AG09309 (cell line): Measurements from ENCODE around the gene FRZB.

Source experiments
- DNase-seq: peaks from one replicate; pipeline ENCODE4 v3.0.0-alpha.2; 2010; ENCODE audit warnings: low read depth
- H3K4me3 ChIP-seq: 2 replicates; pipeline ENCODE4 v1.5.1; 2011; ENCODE audit warnings: mild to moderate bottlenecking, low read depth, low read length, moderate library complexity; ENCODE audit not compliant: control insufficient read depth
- TF ChIP-seq, protein P1 (sequence below): IDR thresholded peaks from 2 replicates; pipeline ENCODE4 v1.5.1; 2011; ENCODE audit warnings: mild to moderate bottlenecking, low read depth, low read length, inconsistent platforms; ENCODE audit not compliant: insufficient read depth, control insufficient read depth; ENCODE audit errors: missing control alignments

FRZB gene

DNA sequence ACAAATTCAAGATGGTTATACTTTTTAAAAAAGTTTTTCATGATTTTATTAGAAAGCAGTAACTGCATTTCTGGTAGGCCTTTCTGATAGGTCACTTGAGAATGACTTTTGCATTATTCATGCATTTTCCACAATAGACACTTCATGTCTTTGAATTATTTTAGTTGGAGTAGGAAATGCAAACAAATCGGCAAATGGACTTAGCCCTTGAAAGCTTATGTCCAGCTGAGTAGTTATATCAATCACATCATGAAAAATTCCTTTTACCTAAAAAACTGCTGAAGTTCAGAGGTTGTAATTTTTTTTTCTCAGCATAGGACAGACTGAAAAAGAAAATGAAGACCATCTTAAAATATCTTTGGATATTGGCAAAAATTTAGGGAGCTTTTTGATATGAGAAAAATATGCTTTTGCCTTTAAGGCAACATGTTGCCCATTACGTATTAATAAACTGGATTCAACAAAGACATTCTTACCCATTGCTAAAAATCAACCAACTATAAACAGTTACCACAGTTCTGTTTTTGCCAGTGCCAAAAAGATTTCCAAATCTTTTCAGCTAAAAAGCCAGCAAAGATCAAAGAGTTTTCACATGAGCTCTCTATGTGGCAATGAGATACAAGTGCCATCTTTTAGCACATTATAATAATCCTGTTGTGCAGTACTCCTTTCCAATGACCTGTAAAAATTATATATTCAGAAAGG, 45.5 kb upstream of the FRZB start:
- no peak for DNase-seq
- TF ChIP-seq, protein P1, sequence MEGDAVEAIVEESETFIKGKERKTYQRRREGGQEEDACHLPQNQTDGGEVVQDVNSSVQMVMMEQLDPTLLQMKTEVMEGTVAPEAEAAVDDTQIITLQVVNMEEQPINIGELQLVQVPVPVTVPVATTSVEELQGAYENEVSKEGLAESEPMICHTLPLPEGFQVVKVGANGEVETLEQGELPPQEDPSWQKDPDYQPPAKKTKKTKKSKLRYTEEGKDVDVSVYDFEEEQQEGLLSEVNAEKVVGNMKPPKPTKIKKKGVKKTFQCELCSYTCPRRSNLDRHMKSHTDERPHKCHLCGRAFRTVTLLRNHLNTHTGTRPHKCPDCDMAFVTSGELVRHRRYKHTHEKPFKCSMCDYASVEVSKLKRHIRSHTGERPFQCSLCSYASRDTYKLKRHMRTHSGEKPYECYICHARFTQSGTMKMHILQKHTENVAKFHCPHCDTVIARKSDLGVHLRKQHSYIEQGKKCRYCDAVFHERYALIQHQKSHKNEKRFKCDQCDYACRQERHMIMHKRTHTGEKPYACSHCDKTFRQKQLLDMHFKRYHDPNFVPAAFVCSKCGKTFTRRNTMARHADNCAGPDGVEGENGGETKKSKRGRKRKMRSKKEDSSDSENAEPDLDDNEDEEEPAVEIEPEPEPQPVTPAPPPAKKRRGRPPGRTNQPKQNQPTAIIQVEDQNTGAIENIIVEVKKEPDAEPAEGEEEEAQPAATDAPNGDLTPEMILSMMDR = no peak
- no peak overlapping the region for H3K4me3 ChIP-seq

DNA sequence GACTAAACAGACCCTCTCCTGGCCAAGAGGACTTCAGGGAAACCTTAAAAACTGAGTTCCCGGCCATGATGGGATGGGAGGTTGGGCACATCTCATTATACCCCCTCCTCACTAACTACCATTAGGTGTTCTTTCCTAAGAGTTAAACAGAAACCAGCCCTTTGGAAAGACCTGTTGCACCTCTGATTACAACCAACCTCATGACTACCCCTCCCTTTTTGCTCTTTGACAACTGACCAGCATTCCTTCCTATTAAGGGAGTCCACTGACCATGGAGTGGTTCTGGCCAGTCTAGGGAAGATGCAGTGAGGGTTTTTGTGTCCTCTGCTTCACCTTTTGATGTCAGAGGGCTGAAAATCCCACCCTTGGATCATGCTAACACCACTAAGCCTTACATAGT, 44.5 kb upstream of the FRZB start:
- TF ChIP-seq, protein P1 = no peak
- H3K4me3 ChIP-seq = no peak overlapping the region
- no peak for DNase-seq

- TF ChIP-seq, protein P1 = no peak
- DNase-seq = no peak
- no peak overlapping the region for H3K4me3 ChIP-seq
Measured at GRCh38 chr2:182907081-182907830, 40.8 kb upstream of the FRZB start.

DNA sequence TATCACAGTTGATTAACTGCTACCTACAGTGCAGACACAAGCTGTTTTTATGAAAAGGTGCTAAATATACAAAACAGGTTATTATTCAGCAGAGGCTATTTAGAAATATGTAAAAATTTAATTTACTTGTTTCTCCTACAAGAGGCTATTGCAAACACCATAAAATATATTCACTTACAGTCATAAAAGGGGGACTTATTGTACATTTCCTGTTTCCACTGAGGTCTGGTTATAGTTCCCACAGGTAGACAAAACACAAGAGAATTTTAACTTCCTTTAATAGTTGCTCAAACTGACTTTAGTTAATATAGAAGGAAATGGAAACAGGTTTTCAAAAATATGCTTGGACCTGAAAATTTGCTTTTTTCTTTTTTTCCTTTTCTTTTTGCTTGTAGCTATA, 40.0 kb upstream of the FRZB start:
- H3K4me3 ChIP-seq = no peak overlapping the region

GRCh38 chr2:182904844-182905243, 38.4 kb upstream of the FRZB start:
- no peak overlapping the region for H3K4me3 ChIP-seq
- no peak for DNase-seq
- TF ChIP-seq, protein P1 = no peak

More for the DNA sequence above, 40.0 kb upstream of the FRZB start:
- DNase-seq = no peak
- TF ChIP-seq, protein P1 = no peak

- no peak overlapping the region for H3K4me3 ChIP-seq
- TF ChIP-seq, protein P1 = no peak
- DNase-seq = no peak
Measured at GRCh38 chr2:182903566-182903965, 37.1 kb upstream of the FRZB start.
